GM19397 (cell line): ENCODE data around the gene DCAF17.

ENCODE experiments used
- ATAC-seq: cut with Tn5 transposase; IDR thresholded peaks from one replicate; pipeline ENCODE4 v1.9.1; 2021; ENCODE audit warnings: mild to moderate bottlenecking, moderate library complexity; ENCODE audit not compliant: unreplicated experiment

Gene DCAF17, protein sequence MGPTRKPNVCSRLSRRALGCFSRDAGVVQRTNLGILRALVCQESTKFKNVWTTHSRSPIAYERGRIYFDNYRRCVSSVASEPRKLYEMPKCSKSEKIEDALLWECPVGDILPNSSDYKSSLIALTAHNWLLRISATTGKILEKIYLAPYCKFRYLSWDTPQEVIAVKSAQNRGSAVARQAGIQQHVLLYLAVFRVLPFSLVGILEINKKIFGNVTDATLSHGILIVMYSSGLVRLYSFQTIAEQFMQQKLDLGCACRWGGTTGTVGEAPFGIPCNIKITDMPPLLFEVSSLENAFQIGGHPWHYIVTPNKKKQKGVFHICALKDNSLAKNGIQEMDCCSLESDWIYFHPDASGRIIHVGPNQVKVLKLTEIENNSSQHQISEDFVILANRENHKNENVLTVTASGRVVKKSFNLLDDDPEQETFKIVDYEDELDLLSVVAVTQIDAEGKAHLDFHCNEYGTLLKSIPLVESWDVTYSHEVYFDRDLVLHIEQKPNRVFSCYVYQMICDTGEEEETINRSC

DNA sequence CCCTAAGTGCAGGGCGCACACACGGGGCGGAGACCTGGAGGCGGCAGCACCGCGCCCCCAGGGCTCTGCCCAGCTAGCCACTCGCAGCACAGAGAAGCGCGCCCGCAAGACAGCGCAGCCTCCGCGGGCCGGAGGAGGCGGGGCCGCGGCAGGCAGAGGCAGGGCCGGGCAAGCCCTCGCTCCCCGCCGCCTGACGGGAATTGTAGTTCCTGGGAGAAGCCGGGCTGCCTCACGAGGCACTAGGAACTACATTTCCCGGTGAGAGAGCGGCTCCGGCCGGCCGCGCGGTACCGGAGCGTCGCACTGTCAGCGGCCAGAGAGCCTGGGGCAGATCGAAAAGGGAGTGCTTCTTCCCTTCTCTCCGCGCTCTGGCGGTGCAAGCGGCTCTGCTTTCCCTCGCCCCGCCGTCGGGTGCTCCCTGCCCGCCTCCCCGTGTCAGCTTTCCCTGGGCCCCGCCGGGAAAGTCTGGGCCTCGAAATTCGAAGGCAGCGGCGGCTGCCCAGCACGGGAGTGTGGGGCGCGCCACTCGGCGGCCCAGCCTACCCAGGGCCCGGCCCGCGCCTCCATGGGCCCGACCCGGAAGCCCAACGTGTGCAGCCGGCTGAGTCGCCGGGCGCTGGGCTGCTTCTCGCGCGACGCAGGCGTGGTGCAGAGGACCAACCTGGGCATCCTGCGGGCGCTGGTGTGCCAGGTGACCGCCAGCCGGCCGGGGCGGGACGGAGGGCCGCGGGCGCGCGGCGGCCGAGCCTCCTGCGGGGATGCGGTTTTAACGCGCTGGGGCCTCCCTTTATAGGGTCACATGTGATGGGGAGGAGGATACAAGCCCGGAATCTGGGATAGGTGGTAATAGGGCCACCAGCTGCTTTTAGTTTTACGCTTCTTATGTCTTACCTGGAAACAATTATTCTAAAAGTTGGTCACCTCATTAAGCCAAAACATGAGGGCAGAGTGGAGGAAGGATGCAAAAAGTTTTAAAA lies at the start of gene DCAF17:
Gene DCAF17, plus strand, starts transcription at position 214 of the 977 bp plus-strand sequence. Its CDS starts 352 bp downstream, at position 566.
- ATAC-seq: peak; percentile 92

DNA sequence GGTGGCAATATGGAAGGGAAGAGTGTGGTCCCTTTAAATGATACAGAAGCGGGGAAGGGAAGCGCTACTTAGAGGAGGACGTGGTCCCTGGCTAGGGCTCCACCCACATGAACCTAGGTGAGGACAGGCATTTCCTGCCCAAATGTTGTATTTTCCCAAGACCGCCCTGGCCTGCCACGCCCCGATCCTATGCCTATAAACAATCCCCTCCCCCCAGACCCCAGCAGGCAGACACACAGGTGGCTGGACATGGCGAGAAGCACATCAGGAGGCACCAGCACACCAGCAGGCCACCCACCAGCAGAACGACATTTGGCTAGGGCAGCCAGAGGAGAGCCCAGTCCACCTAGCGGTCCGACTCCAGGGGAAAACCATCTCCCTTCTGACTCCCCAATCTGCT lies 47.4 kb upstream of the DCAF17 start:
- no peak for ATAC-seq

DNA sequence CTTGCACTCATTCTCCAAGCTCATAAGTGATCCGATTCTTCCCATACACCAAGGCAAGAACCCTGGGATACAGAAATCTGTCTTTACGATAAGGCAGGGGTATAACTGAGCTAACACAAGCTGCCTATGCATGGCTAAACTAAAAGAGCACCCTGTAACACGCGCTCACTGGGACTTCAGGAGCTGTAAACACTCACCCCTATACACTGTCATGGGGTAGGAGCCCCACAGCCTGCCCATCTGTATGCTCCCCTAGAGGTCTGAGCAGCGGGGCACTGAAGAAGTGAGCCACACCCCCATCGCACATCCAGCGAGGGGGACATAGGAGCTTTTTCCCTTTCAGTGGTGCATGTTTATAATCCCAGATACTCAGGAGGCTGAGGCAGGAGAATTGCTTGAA lies 47.0 kb upstream of the DCAF17 start:
- ATAC-seq: no peak

DNA sequence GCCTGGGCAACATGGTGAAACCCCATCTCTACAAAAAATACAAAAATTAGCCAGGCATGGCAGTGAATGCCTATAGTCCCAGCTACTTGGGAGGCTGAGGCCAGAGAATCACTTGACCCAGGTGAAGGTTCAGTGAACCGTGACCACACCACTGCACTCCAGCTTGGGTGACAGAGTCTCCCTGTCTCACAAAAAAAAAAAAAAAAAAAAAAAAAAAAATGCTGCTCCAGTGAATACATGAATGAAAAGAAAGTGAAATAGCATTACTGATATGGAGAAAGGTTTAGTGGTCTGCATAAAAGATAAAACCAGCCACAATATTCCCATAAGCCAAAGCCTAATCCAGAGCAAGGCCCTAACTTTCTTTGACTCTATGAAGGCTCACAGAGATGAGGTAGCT lies 44.7 kb upstream of the DCAF17 start:
- no peak for ATAC-seq

DNA sequence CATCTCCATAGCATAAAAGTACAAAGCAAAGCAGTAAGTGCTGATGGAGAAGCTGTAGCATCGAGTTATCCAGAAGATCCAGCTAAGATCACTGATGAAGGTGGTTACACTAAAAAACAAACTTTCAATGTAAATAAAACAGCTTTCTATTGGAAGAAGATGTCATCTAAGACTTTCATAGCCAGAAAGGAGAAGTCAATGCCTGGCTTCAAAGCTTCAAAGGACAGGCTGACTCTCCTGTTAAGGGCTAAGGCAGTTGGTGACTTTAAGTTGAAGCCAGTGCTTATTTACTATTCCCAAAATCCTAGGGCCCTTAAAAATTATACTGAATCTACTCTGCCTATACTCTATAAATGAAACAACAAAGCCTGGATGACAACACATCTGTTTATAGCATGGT lies 44.2 kb upstream of the DCAF17 start:
- ATAC-seq: no peak

DNA sequence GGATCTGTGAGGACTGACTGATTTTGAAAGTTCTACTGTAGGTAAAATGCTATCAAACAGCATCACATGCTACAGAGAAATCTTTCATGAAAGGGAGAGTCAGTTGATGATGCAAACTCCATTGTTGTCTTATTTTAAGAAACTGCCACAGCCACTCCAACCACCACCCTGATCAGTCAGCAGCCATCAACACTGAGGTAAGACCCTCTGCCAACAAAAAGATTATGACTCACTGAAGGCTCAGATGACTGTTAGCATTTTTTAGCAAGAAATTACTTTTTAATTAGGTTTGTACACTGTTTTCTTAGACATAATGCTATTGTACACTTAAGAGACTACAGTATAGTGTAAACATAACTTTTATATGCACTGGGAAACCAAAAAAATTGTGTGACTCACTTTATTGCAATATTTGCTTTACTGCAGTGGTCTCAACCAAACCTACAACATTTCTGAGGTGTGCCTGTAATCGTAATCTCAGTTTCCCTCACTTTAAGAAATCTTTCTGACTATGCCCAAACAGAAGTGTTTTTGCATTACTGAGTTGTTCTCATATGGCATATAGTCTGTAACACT lies 43.0 kb upstream of the DCAF17 start:
- ATAC-seq: no peak

DNA sequence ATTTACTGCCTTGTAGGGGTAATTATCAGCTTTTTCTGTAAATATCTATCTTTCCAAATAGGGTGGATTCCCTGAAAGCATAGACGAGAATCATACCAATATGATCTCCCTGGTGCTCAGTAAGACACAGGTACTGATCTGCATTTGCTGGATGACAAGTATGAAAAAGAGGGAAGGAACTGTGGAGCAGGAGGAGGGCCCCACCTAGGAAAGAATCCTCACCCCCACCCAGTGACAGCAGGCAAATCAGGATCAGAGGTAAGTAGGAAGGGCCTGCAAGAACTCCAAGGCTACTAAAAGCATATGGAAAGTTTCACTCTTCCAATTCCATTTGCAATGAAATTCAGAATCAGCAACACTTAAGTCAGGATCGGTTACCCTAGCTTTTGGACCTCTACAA lies 42.5 kb upstream of the DCAF17 start:
- no peak for ATAC-seq

DNA sequence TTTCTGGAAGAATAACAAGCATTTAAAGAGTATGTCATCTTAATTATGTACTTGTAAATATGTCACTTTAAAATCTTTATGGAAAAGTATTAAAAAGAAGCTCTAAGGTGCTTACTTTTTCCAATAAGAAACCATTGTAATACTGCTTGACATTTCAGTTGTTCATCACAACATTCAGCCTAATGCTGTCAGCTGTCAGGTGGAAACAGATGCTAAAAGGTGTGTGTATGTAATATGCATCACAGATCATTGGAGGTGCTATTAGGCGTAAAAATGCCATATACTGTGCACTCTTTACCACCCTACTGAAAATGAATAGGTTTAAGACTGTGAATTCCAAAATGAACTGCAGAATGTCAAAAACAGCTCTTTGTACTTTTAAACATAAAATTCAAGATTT lies 40.5 kb upstream of the DCAF17 start:
- ATAC-seq: no peak

DNA sequence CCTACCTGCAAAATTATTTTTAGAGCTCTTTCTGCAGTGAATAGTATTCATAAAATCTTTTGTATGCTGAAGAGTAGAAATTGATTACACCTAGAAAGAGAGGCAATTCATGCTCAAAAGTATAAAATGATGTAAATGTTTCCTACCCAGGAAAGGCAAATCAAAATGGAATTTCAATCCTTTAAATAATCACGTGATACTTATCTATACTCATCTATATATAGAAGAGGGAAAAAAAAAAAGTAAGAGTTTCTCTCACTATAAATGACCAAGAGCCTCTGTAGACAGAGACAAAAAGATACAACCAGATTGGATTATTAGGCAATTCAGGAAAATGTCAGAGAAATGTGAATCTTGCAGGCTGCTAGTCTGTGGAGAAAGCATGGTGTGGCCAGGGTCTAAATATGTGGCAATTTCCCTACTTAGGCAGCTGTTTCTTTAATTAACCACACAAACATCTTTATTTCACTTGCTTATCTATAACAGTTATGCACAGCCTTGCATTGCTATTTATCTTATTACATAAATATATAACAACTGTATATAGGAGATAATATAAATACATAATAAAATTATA lies 39.8 kb upstream of the DCAF17 start:
- ATAC-seq: no peak

DNA sequence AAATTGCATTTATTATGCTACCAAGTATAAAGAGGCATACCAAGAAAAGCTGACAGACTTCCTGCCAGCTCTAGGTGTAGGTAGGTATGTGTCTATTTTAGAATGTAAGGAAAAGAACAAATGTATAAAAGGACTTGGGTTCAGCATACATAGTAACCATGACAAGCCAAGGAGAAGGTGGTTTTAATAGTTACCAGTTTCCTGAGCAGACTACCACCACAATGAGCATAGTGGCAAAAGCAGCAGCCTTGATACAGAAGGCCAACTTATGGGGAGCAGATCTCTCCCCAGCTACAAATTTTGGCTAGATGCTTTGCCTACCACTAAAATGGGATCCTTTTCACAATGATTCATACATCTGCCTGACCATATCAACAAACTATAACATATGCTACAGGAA lies 34.7 kb upstream of the DCAF17 start:
- ATAC-seq: no peak

DNA sequence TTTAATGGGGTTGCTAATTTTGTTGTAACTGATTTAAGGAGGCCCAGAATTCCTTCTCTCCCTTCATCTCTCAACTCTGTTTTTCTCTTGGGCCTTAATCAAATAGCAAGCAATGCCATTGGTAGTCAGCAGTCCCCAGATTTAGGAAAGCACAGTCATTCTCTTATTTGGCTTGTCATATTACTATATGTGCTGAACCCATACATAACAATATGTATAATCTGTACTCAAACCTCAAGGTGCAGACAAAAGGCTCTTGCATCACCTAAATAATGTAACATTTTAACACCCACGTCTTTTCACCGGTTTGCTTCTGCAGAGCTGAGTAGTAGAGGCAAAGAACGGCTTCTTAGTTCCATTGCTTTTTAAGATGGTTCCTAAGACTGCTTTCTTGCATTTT lies 33.6 kb upstream of the DCAF17 start:
- no peak for ATAC-seq

DNA sequence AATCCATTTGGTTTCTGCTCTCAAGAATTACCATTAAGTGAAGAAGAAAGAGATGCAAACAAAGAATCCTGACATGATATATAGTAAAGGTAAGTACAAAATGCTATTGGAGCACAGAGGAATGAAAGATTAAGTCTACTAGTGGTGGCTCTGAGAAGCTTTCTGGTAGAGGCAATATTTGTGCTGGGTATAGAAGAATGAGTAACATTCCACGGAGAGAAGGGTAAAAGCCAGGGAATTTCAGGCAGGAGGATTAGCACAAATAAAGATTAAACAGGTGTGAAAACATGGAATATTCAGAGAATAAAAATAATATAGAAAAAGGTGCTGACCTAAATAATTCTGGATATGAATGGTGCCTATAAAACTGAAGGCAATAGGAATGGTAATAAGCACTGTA lies 32.1 kb upstream of the DCAF17 start:
- ATAC-seq: no peak

DNA sequence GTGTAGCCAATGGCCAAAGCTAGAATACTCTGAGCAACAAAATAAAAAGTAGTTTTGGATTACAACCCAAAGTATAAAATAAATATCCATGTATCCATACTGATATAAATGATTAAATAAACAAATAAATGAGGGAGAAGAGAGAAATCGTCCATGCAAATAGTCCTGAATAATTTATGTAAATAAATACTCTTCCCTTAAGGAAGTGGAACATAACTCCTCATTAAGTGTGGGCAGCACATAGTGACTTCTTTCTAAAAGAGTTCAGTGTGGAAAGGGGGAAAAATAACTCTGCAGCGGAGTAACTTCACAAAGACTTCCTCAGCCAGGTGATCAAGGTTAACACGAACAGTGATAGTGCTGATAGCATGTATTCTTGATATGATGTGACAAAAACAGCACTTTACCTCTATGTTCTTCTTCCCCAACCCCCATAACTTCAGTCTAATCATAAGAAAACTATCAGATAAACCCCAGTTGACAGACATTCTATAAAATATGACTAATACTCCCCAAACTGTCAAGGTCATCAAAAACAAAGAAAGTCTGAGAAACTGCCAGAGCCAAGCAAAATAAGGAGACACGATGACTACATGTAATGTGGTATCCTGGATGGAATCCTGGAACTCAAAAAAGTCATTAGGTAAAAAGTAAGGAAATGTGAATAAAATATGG lies 31.0 kb upstream of the DCAF17 start:
- ATAC-seq: no peak

DNA sequence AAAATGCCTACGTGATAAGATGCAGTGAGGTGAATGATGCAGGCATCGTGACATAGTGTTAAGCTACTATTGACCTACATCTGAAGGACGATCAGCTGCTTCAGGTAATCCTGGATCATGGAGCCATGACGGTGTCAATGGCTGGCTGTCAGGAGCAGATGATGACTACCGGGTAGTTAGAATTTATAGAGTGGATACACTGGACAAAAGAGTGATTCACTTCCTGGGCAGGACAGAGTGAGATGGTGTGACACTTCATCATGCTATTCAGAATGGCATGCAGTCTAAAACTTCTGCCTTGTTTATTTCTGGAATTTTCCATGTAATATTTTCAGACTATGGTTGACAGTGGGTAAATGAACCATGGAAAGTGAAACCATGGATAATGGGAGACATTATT lies 29.8 kb upstream of the DCAF17 start:
- ATAC-seq: no peak

DNA sequence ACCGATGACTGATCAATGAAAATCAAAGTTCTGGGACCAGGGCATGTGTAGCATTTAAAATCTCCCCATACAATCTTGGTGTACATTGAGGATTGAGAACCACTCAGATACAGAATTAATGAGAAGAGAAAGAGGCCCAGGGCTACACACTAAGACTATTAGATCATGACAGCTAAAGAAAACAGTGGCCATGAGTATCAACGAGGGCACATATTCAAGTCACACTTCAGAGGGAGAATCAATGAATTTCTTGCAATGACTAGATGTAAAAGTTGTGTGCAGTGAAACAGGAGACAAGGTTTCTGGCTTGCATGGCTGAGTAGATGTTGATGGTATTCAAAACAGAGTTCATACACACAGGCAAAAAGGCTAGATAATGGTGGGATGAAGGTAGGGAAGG lies 29.3 kb upstream of the DCAF17 start:
- no peak for ATAC-seq

DNA sequence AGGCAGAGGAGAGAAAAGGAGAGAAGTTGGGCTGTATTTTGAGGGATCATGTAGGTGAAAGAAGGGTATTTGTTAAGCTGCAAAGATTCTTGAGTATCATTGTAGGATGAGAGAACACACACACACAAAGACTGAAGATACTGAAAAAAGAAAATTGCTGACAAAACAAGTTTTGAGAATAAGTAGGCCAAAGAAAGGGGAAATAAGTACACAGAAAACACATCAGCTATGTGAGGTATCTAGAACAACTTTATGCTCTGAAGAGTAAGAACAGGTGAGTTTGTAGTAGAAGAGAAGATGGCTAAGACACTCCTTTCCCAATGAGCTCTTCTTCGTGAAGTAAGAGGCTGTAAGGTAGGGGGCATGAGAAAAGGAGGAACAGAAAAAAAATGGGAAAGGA lies 28.5 kb upstream of the DCAF17 start:
- no peak for ATAC-seq

DNA sequence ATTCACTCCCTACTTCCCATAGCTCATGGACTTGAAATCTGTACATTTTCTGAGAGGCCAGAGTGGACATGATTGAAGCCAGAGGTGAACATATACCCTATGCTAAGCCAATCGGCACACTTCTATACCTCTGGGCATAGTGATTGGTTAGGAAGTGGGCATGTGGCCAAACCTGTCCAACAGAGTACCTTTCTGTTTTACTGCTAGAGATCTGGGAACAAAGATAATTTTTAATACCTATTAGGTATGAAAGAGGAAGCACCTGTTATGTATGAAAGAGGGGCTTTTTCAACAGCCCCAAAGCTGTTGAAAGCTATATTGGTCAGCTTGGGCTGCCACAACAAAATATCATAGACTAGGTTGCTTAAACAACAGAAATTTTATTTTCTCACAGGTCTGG lies 28.0 kb upstream of the DCAF17 start:
- ATAC-seq: no peak

DNA sequence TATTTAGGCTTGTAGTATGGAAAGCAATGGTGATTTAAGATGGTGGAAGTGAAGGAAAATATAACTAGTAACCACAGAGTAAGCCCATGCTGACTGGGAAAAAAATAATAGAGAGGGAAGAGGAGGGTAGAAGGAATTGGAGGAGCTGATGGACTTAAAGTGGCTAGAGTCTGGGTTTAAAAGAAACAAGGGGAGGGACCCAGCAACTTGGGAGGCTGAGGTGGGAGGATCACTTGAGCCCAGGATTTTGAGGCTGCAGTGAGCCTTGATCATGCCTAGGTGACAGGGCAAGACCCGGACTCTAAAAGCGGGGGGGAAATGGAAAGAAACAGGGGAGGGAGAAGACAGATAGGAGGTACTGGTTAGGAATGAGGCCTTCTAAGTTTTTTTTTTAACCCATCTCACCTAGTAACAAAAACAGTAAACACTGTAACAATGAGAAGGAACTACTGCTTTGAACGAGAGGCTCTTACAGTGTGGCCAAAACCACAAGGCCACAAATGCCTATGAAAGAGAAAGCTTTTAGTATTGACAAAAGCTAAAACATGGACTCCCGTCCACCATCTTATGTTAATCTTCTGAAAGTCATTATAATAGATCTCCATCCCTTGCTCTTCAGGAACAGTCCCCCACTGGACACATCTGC lies 26.9 kb upstream of the DCAF17 start:
- peak; percentile 50 for ATAC-seq

DNA sequence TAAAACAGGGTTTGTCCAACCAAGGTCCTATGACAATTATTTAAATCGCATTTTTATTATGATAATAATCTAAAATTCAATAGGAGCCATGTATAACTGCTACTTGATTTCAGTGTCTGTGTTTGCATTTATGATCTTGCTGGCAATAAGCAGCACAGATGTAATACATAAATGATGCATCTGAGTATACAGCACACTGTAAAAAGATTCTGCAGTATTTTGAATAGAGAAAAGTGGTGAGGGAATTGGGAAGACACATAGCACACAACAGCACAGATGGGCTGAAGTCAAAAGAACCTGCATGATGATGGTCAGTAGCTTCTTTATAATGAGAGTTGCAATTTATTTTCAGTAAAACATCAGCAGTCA lies 26.4 kb upstream of the DCAF17 start:
- no peak for ATAC-seq

DNA sequence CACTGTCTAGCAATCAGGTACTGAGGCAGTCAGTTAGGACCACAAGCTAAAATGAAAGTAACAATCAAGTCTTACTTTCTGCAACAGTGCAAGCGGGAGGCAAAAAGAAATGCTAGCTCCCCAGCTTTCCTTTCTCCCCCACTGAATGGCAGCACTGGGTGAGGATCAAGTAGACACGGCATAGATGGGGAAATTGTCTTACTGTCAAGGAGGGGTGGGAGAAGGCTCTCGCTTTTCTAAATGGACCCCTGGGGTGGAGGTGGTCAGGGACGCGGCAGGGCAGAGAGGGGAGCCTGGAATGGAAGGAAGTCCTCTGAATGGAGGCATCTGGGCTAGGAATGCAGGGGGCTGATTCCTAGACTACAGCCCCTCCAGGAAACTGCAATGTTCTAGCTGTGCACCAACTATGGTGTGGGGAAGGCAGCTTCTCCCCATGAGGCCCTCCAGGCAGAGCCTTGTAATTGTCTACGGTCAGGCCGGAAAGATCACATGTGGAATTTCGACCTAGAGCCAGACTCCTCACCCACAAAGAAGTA lies 24.5 kb upstream of the DCAF17 start:
- no peak for ATAC-seq
